K562 treated with DMSO at 1 percent for 24 hours (cell line): ENCODE measurements around the gene PKP3. TPM values are rescaled to one million over a fixed set of nuclear protein-coding genes. Genes with fewer than 3 reads are reported as not detected.

Experiments
- total RNA-seq: library from RNA; unstranded; fragments of 300-600 nt; gene quantifications from 2 replicates; pipeline ENCODE4 v1.2.3, GENCODE V29; 2022; ENCODE audit warnings: low read depth; ENCODE audit not compliant: insufficient read depth

Gene PKP3, protein sequence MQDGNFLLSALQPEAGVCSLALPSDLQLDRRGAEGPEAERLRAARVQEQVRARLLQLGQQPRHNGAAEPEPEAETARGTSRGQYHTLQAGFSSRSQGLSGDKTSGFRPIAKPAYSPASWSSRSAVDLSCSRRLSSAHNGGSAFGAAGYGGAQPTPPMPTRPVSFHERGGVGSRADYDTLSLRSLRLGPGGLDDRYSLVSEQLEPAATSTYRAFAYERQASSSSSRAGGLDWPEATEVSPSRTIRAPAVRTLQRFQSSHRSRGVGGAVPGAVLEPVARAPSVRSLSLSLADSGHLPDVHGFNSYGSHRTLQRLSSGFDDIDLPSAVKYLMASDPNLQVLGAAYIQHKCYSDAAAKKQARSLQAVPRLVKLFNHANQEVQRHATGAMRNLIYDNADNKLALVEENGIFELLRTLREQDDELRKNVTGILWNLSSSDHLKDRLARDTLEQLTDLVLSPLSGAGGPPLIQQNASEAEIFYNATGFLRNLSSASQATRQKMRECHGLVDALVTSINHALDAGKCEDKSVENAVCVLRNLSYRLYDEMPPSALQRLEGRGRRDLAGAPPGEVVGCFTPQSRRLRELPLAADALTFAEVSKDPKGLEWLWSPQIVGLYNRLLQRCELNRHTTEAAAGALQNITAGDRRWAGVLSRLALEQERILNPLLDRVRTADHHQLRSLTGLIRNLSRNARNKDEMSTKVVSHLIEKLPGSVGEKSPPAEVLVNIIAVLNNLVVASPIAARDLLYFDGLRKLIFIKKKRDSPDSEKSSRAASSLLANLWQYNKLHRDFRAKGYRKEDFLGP
- total RNA-seq = 76.7 and 82.1 TPM in 2 replicates

DNA sequence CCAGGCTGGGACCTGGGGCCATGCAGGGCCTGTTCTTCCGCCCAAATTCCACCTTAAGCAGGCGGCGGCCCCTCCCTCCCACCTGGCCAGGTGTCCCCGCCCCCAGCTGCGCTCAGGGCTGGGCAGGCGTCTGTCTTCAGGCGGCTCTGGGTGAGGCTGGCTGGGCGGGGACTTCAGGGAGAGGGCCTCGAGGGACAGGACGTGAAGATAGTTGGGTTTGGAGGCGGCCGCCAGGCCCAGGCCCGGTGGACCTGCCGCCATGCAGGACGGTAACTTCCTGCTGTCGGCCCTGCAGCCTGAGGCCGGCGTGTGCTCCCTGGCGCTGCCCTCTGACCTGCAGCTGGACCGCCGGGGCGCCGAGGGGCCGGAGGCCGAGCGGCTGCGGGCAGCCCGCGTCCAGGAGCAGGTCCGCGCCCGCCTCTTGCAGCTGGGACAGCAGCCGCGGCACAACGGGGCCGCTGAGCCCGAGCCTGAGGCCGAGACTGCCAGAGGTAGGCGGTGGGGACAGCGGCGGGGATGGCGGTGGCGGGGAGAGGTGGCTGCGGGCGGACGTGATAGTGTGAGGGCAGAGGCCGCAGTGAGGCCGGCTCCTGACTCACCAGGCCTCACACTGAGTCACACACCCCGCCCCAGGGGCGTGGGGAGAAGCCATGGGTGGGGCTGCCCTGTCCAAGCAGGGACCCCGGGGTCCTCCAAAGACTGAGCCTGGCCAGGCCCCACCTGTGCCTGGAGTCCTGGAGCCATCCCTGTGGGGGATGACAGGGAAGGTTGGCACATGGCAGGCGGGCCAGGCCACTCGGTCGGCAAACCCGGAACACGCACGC, at the start of gene PKP3:
Gene PKP3, plus strand, starts transcription at position 176 of the 824 bp plus-strand sequence. Its CDS starts 84 bp downstream, at position 260.

DNA sequence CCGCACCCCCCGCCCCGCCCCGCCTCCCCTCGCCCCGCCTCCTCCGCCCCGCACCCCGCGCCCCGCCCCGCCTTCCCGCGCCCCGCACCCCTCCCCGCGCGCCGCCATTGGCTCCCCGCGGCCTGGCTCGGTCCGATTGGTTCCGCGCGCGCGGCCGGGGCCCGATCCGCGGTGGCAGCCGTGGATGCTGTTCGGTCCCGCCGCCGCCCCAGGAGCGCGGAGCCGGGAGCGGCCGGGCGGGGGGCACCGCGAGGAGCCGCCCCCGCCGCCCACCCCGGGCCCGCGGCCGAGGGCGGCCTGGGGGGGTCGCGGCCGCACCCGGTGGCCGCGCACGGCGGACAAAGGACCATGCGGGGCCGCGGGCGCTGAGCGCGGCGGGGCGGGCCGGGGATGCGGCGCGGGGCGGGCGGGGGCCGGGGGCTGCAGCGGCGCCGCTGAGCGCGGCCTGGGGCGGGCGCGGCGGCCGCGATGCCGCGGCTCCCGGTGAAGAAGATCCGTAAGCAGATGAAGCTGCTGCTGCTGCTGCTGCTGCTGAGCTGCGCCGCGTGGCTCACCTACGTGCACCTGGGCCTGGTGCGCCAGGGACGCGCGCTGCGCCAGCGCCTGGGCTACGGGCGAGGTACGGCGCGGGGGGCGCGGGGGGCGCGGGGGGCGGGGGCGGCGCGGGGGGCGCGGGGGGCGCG, 24.5 kb upstream of the PKP3 start, which contains the start of gene B4GALNT4:
Gene B4GALNT4, plus strand, starts transcription at position 164 of the 683 bp plus-strand sequence. Its CDS starts 305 bp downstream, at position 469.

DNA sequence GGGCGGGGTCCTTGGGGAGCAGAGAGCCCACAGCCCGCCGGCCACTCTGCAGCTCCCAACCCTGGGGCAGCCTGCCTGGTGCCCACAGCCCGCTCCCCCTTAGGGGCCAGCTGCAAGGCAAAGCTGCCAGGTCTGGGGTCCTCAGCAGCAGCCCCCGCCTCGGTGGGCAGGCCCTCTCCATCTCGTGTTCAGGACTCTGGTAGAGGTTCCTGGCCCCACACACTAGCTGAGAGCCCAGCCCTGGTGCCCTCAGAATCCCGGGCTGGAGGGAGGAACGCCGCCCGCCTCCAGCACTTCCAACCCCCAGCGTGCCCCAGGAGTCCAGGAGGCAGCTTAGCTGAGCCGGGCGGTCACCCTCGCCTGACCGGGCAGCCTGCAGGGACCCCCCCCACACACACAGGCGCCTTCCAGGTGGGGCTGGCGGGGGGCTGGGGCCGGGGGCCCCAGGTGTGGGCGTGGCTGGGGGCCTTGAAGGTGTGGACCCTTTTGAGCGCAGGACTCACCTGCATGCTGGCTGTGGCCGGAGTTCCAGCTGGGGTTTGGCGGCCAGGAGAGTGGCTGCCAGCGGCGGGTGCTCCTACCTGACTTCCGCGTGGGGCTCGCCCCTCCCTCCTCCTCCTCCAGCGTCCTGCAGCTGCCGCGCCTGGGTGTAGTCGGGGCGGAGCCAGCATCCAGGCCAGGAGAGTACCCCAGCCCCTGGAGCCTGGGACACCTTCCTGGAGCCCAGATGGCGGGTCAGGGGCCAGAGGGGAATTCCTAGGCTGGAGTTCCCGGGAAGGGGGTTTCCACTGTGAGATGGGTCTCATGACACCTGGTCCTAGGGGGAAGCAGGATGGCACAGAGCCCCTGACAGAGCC, 47.6 kb downstream of the PKP3 start, which contains the start of gene ANO9:
Gene ANO9, minus strand, starts transcription at position 594 of the 857 bp plus-strand sequence. Its CDS starts 85 bp downstream, at position 509.

DNA sequence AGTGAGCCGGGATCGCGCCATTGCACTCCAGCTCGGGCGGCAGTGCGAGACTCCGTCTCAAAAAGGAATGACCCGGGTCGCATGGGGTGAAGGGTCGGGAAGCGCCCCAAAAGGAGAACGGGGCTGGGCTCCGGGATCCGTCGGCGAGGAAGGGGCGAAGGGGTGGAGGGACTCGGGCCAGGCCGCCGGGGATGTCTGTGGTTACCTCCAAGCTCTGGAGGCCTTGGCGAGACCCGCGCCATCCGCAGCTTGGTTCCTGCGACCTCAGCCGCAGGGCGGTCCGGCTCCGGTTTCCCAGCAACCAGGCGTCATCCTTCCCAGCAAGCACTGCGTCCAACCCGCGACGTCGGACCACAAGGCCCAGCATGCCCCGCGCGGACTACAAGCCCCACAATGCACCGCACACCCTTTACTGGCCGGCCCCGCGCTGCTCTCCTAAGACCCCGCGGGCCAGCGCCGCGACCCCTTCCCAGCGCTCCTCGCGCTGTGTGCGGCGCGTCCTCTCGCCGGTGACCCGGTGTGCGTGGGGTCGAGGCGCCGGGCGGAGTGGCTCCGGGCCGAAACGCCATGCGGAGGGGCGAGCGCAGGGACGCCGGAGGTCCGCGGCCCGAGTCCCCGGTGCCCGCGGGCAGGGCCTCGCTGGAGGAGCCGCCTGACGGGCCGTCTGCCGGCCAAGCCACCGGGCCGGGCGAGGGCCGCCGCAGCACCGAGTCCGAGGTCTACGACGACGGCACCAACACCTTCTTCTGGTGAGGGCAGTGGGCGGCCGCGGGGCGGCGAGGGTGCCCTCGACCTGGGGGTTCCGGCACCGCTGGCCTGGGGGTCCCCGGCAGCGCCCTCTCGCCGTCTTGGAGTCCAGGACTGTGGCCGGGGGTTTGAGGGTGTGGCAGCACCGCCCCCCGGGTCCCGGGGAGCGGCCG, 56.1 kb downstream of the PKP3 start, which contains the start of gene PTDSS2:
Gene PTDSS2, plus strand, starts transcription at position 391 of the 920 bp plus-strand sequence. Its CDS starts 177 bp downstream, at position 568.

Other genes starting within 250 kb of the PKP3 start
- not detected in 2 replicates for gene SCGB1C1, start 201.1 kb upstream of the PKP3 start, total RNA-seq
- 54.9 and 55.4 TPM in 2 replicates for gene BET1L, start 186.8 kb upstream of the PKP3 start, total RNA-seq
- 128 and 143 TPM in 2 replicates for gene RIC8A, start 186.5 kb upstream of the PKP3 start, total RNA-seq
- gene SIRT3, start 157.9 kb upstream of the PKP3 start, total RNA-seq = 27.0 and 39.8 TPM in 2 replicates
- gene PSMD13, start 157.2 kb upstream of the PKP3 start, total RNA-seq = 173 and 177 TPM in 2 replicates
- 1.2 and 3.3 TPM in 2 replicates for gene NLRP6, start 115.8 kb upstream of the PKP3 start, total RNA-seq
- gene PGGHG, start 105.1 kb upstream of the PKP3 start, total RNA-seq = 27.6 and 29.2 TPM in 2 replicates
- gene IFITM5, start 94.7 kb upstream of the PKP3 start, total RNA-seq = not detected in 2 replicates
- 327 and 343 TPM in 2 replicates for gene IFITM2, start 86.4 kb upstream of the PKP3 start, total RNA-seq
- gene IFITM1, start 80.2 kb upstream of the PKP3 start, total RNA-seq = 817 and 870 TPM in 2 replicates
- gene IFITM3, start 73.3 kb upstream of the PKP3 start, total RNA-seq = 221 and 261 TPM in 2 replicates
- gene B4GALNT4, start 24.7 kb upstream of the PKP3 start, total RNA-seq = 9.3 and 14.9 TPM in 2 replicates
- 178 and 181 TPM in 2 replicates for gene SIGIRR, start 20.8 kb downstream of the PKP3 start, total RNA-seq
- 7.5 and 9.6 TPM in 2 replicates for gene ANO9, start 47.8 kb downstream of the PKP3 start, total RNA-seq
- 55.5 and 69.8 TPM in 2 replicates for gene PTDSS2, start 56.1 kb downstream of the PKP3 start, total RNA-seq
- gene RNH1, start 113.0 kb downstream of the PKP3 start, total RNA-seq = 211 and 239 TPM in 2 replicates
- gene HRAS, start 141.4 kb downstream of the PKP3 start, total RNA-seq = 49.2 and 65.2 TPM in 2 replicates
- gene LRRC56, start 143.3 kb downstream of the PKP3 start, total RNA-seq = 4.8 and 5.2 TPM in 2 replicates
- 4.7 and 6.5 TPM in 2 replicates for gene LMNTD2, start 166.5 kb downstream of the PKP3 start, total RNA-seq
- 67.9 and 72.1 TPM in 2 replicates for gene RASSF7, start 166.8 kb downstream of the PKP3 start, total RNA-seq
- gene PHRF1, start 182.3 kb downstream of the PKP3 start, total RNA-seq = 26.0 TPM in 2 replicates
- 52.2 and 58.6 TPM in 2 replicates for gene IRF7, start 221.7 kb downstream of the PKP3 start, total RNA-seq
- gene CDHR5, start 230.7 kb downstream of the PKP3 start, total RNA-seq = 0.25 and 0.28 TPM in 2 replicates
- not detected in 2 replicates for gene SCT, start 233.0 kb downstream of the PKP3 start, total RNA-seq
- gene DRD4, start 243.1 kb downstream of the PKP3 start, total RNA-seq = 1.0 and 1.1 TPM in 2 replicates